Endothelial cell of umbilical vein (primary cell): ENCODE measurements around the gene PLEKHM2. TPM values are rescaled to one million over a fixed set of nuclear protein-coding genes. Genes with fewer than 3 reads are reported as not detected.

Experiments used
- BruUV-seq: library from RNA; stranded (reverse); fragments of 400-500 nt; replicated peaks from 2 replicates; lab custom pipeline; 2021; lab: Mats Ljungman, UMichigan
- CTCF ChIA-PET: fragments of 300-600, 350-600 bp; sonication (Branson Sonifier 250); formaldehyde crosslinking; loops from one replicate; lab custom pipeline; 2021; ENCODE audit warnings: antibody characterized with exemption, inconsistent platforms; lab: Charles Lee
- POLR2A ChIA-PET: fragments of 300-600, 350-600 bp; sonication (Branson Sonifier 250); formaldehyde crosslinking; loops from one replicate; lab custom pipeline; 2021; ENCODE audit warnings: antibody characterized with exemption, inconsistent platforms; lab: Charles Lee
- DNase-seq: peaks from one replicate; pipeline ENCODE4 v3.0.0-alpha.2; 2011; ENCODE audit warnings: low read depth, low spot score
- FAIRE-seq: peaks from 2 replicates; lab custom pipeline; 2011; peaks lifted over from hg19 to GRCh38; lab: Jason Lieb, UNC
- H2AFZ ChIP-seq: 2 replicates; pipeline ENCODE4 v1.6.0; 2012; ENCODE audit warnings: low read depth, low read length, control low read depth, inconsistent platforms
- H3K27ac ChIP-seq: 2 replicates; pipeline ENCODE4 v1.5.1; 2011; ENCODE audit warnings: low read depth, mild to moderate bottlenecking, control low read depth, low read length, moderate library complexity; ENCODE audit not compliant: insufficient read depth
- H3K27me3 ChIP-seq, 2 experiments: 2 replicates each; pipeline versions ENCODE4 v1.6.0 to v1.6.1; 2011; ENCODE audit warnings: low read length in 2 of 2, mixed read lengths in 1 of 2; ENCODE audit not compliant: control insufficient read depth in 2 of 2, insufficient read depth in 2 of 2
- H3K36me3 ChIP-seq, 2 experiments: 2 replicates in 1 of 2; 3 replicates in 1 of 2; pipeline ENCODE4 v1.5.1; 2011; ENCODE audit warnings: low read length in 2 of 2, mild to moderate bottlenecking in 1 of 2, moderate library complexity in 1 of 2; ENCODE audit not compliant: control insufficient read depth in 2 of 2, insufficient read depth in 2 of 2; ENCODE audit errors: extremely low read depth in 1 of 2
- H3K4me1 ChIP-seq: 3 replicates; pipeline ENCODE4 v1.5.1; 2011; ENCODE audit warnings: mild to moderate bottlenecking, low read length; ENCODE audit not compliant: control insufficient read depth, insufficient read depth; ENCODE audit errors: extremely low read depth
- H3K4me2 ChIP-seq: 2 replicates; pipeline ENCODE4 v1.6.1; 2011; ENCODE audit warnings: low read length, control low read depth, mixed read lengths; ENCODE audit not compliant: insufficient read depth
- H3K4me3 ChIP-seq, 3 experiments: fragments of 200-600 bp in 1 of 3; sonication (generic), shearing (Covaris generic) in 1 of 3; replicated peaks in 1 of 3; 2 replicates each; pipeline ENCODE4 v1.5.1; 2011 to 2016; ENCODE audit warnings: control low read depth in 3 of 3, low read length in 3 of 3, mild to moderate bottlenecking in 2 of 3, inconsistent platforms in 1 of 3, low read depth in 1 of 3, moderate library complexity in 1 of 3; ENCODE audit not compliant: insufficient read depth in 1 of 3
- H3K79me2 ChIP-seq: 2 replicates; pipeline ENCODE4 v1.6.0; 2012; ENCODE audit warnings: low read length, inconsistent platforms; ENCODE audit not compliant: control insufficient read depth, insufficient read depth
- H3K9ac ChIP-seq: replicated peaks from 2 replicates; pipeline ENCODE3; 2011; ENCODE audit warnings: low read length, control low read depth; ENCODE audit not compliant: insufficient read depth; ENCODE audit errors: extremely low read depth
- H3K9me1 ChIP-seq: replicated peaks from 3 replicates; pipeline ENCODE4 v1.6.0; 2011; ENCODE audit warnings: mild to moderate bottlenecking, low read length; ENCODE audit not compliant: control insufficient read depth, insufficient read depth; ENCODE audit errors: extremely low read depth
- H3K9me3 ChIP-seq: replicated peaks from 2 replicates; pipeline ENCODE4 v1.5.1; 2012; ENCODE audit warnings: low read length, inconsistent platforms; ENCODE audit not compliant: control insufficient read depth, insufficient read depth
- H4K20me1 ChIP-seq: replicated peaks from 2 replicates; pipeline ENCODE3; 2011; ENCODE audit warnings: mild to moderate bottlenecking, low read length; ENCODE audit not compliant: control insufficient read depth, insufficient read depth; ENCODE audit errors: extremely low read depth
- EZH2 ChIP-seq: IDR thresholded peaks from 2 replicates; pipeline ENCODE4 v1.6.1; 2012; ENCODE audit warnings: borderline replicate concordance, low read depth, mild to moderate bottlenecking, moderate library complexity, low read length, inconsistent platforms; ENCODE audit not compliant: severe bottlenecking
- FOS ChIP-seq: IDR thresholded peaks from 2 replicates; pipeline ENCODE4 v1.6.1; 2011; ENCODE audit warnings: mild to moderate bottlenecking, low read length, moderate library complexity, borderline replicate concordance; ENCODE audit not compliant: insufficient read depth
- GATA2 ChIP-seq: IDR thresholded peaks from 2 replicates; pipeline ENCODE4 v1.7.0; 2011; ENCODE audit warnings: low read depth, mild to moderate bottlenecking, moderate library complexity, mixed read lengths, low read length; ENCODE audit not compliant: insufficient read length, insufficient read depth
- JUN ChIP-seq: IDR thresholded peaks from 2 replicates; pipeline ENCODE4 v1.6.1; 2011; ENCODE audit warnings: borderline replicate concordance, low read depth; ENCODE audit not compliant: insufficient read length, insufficient read depth
- MYC ChIP-seq: IDR thresholded peaks from one replicate; pipeline ENCODE4 v1.6.1; 2011; ENCODE audit warnings: mild to moderate bottlenecking, low read depth, low read length
- POLR2A ChIP-seq: IDR thresholded peaks from 2 replicates; pipeline ENCODE4 v1.6.1; 2012; ENCODE audit warnings: low read depth, mild to moderate bottlenecking, control low read depth, low read length
- POLR2AphosphoS5 ChIP-seq: IDR thresholded peaks from 2 replicates; pipeline ENCODE4 v1.6.1; 2012; ENCODE audit warnings: low read depth, mild to moderate bottlenecking, control low read depth, low read length, moderate library complexity; ENCODE audit not compliant: insufficient read depth
- dilution Hi-C: fragments of 300-500 bp; cut with MboI; formaldehyde crosslinking; loops from one replicate; pipeline ENCODE4 v1.15.0; 2019; ENCODE audit warnings: low sequenced_read_pairs; ENCODE audit not compliant: extremely low pct_ligation_motif_present
- intact Hi-C: fragments of 100-400 bp; cut with micrococcal nuclease; formaldehyde crosslinking; loops from one replicate; pipeline ENCODE4 v1.10.0; 2022
- polyA plus RNA-seq, 4 experiments: library from polyadenylated mRNA; depleted of rRNA in 3 of 4; stranded (reverse) in 3 of 4; unstranded in 1 of 4; fragments of >200 nt; gene quantifications; 2 replicates each; pipeline versions ENCODE4 v1.2.1 to v1.2.3, GENCODE V29; 2011 to 2012; ENCODE audit warnings: missing spikeins in 1 of 4
- total RNA-seq: library from RNA; stranded (reverse); gene quantifications from 2 replicates; pipeline ENCODE4 v1.2.3, GENCODE V29; 2021
- TF ChIP-seq, protein P1 (sequence below), 2 donors: IDR thresholded peaks; 1 replicate in 1 of 2; 2 replicates in 1 of 2; pipeline ENCODE4 v1.5.1; 2011; ENCODE audit warnings: low read length in 2 of 2, mild to moderate bottlenecking in 2 of 2, moderate library complexity in 2 of 2, control low read depth in 1 of 2, inconsistent platforms in 1 of 2, low read depth in 1 of 2; ENCODE audit not compliant: insufficient read depth in 1 of 2; ENCODE audit errors: extremely low read depth in 1 of 2
- TF ChIP-seq, protein P2 (sequence below): IDR thresholded peaks from 2 replicates; pipeline ENCODE4 v1.6.1; 2011; ENCODE audit not compliant: insufficient read depth, insufficient read length

PLEKHM2 gene
- total and polyA plus RNA-seq, 2 donors (not counting 3 experiments of a cell fraction or from before 2014, with no cell fraction given), result 60.6 to 67.5 TPM

DNA sequence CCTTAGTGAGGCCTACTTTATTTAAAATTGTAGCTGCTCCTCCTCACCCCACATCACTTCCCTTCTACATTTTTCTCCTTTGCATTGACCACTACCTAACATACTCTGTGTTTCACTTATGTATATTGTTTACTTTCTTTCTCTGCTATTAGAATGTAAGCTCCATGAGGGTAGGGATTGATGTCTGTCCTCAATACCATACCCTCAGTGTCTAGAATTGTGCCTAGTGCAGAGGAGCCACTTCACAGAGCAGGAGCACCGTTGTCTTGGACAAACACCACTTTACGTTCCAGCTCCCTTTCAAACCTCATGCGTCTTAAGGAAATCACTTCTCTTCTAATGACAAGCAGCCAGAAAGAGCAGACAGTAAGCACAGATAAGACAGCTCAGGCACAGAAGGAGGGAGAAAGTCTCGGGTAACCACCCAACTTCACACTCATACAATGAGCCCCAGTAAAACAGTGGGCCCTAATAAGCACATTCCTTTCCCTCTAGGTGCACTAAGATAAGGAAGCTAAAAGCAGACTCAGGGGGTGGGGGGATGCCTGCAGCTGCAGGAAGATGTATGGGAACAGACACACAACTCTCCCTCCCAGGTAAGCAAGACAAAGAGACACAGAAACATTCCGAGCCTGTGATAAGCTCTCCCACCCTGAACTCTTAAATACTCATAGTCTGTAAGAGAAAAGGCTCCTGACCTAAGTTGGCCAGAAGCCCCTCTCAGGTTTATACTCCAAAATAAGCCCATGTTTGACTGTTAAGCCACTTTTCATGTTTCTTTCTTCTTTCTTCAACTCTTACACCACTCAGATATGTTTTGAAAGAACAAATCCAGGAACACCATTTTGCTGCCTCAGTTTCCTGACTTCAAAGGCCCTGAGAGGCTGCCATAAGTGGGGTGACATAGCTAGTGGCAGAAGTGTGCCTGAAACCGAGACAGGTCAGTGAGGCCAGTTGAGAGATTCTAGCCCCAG lies 7.1 kb upstream of the PLEKHM2 start:
- no peak for TF ChIP-seq MYC
- no peak for TF ChIP-seq FOS
- TF ChIP-seq, protein P1, sequence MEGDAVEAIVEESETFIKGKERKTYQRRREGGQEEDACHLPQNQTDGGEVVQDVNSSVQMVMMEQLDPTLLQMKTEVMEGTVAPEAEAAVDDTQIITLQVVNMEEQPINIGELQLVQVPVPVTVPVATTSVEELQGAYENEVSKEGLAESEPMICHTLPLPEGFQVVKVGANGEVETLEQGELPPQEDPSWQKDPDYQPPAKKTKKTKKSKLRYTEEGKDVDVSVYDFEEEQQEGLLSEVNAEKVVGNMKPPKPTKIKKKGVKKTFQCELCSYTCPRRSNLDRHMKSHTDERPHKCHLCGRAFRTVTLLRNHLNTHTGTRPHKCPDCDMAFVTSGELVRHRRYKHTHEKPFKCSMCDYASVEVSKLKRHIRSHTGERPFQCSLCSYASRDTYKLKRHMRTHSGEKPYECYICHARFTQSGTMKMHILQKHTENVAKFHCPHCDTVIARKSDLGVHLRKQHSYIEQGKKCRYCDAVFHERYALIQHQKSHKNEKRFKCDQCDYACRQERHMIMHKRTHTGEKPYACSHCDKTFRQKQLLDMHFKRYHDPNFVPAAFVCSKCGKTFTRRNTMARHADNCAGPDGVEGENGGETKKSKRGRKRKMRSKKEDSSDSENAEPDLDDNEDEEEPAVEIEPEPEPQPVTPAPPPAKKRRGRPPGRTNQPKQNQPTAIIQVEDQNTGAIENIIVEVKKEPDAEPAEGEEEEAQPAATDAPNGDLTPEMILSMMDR (IDR thresholded peaks at IDR 0.05; ENCODE audit: extremely low read depth in 1 of 2, insufficient read depth in 1 of 2, low read depth in 1 of 2, low read length in 2 of 2), result no peak
- no peak for TF ChIP-seq GATA2
- no peak for TF ChIP-seq JUN
- no peak for TF ChIP-seq EZH2
- no peak for TF ChIP-seq POLR2A
- TF ChIP-seq POLR2AphosphoS5, result no peak
- TF ChIP-seq, protein P2, sequence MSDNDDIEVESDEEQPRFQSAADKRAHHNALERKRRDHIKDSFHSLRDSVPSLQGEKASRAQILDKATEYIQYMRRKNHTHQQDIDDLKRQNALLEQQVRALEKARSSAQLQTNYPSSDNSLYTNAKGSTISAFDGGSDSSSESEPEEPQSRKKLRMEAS, result no peak
- POLR2A ChIA-PET, result no interaction called here
- CTCF ChIA-PET, result no interaction called here

More for the DNA sequence above, 7.1 kb upstream of the PLEKHM2 start:
- intact Hi-C loops, result no loop called here
- Histone ChIP-seq H2AFZ (no peak overlapping the region), H3K4me1 (no peaks in the 10 kb centered on the region), H4K20me1 (no peaks in the 10 kb centered on the region), H3K9ac (no peak overlapping the region), H3K27me3 (no peaks in the 10 kb centered on the region), H3K36me3 (no peaks in the 10 kb centered on the region), H3K79me2 (no peaks in the 10 kb centered on the region), H3K4me3 (no peak overlapping the region), H3K9me3 (no peaks in the 10 kb centered on the region), H3K4me2 (no peak overlapping the region), H3K9me1 (no peaks in the 10 kb centered on the region), H3K27ac (no peak overlapping the region)
- DNase-seq (no peak), FAIRE-seq (no peak)
- dilution Hi-C loops, result no loop called here
- no TSS peak for BruUV-seq
